Right ventricle myocardium superior (tissue), 1 donor: Measurements from ENCODE around the gene REP15. TPM values are rescaled to one million over a fixed set of nuclear protein-coding genes. Genes with fewer than 3 reads are reported as not detected.
"Not testable (repeated sequence)": the region's sequence is repeated elsewhere in the genome, so short reads cannot be mapped to it uniquely, and the experiment has no call there.

Source experiments
- ATAC-seq: fragments of 200-7000 bp; cut with Tn5 transposase; one replicate; pipeline ENCODE4 v1.9.1; 2020; ENCODE audit warnings: mild to moderate bottlenecking; ENCODE audit not compliant: poor library complexity
- DNase-seq: peaks from one replicate; pipeline ENCODE4 v3.0.0-alpha.2; 2020
- intact Hi-C: fragments of 100-400 bp; cut with DNase I; formaldehyde crosslinking; loops from one replicate; pipeline ENCODE4 v1.11.2; 2022
- long read RNA-seq: library from polyadenylated mRNA; unstranded; transcript quantifications from one replicate; pipeline ENCODE4 v2.0.0, GENCODE V29; 2021
- total RNA-seq: library from RNA; stranded (reverse); fragmentation: NEBNext Ultra II Directional; extraction: Animal tissue kit (Norgen Biotek cat#: 25700); gene quantifications from one replicate; pipeline ENCODE4 v1.2.1, GENCODE V29; 2021
- donor health status: DM: no; HTN: yes; CAD: no; lungs with severe emphysema.

The REP15 gene, protein sequence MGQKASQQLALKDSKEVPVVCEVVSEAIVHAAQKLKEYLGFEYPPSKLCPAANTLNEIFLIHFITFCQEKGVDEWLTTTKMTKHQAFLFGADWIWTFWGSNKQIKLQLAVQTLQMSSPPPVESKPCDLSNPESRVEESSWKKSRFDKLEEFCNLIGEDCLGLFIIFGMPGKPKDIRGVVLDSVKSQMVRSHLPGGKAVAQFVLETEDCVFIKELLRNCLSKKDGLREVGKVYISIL
- total RNA-seq = 6.3 TPM
- long read RNA-seq = 0 reads

DNA sequence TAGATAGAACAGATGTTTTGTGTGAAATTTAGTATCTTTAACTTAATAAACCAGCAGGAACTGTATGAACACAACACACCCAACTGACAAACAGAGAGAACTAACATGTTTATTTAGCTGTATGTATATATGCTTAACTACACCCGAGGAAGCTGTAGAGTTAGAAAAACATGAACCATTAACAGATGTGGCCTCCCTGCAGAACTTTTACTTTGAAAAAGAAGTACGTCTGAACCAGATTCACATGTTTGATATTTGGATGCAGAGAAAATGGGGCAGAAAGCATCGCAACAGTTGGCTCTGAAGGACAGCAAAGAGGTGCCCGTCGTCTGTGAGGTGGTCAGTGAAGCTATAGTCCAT is at the start of gene REP15:
Gene REP15, plus strand, starts transcription at position 155 of the 360 bp plus-strand sequence. Its CDS starts 116 bp downstream, at position 271.
- no peak for DNase-seq
- intact Hi-C loops = no loop called here
- ATAC-seq = no peak

DNA sequence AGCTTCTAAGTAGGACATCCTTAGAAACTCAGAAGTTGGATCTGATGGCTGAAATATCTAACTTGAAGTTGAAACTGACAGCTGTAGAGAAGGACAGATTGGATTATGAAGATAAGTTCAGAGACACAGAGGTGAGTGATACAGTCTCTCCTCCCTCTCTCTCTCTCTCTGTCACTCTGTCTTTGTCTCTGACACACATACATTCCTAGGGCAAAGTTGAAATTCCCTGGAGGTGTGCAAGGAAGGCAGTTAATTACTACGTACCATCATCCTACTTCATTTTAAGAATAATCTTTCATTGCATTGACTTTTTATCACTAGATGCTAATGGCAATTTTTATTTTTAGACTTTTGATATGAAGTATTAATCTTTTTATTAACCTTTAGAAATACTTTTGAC is 46.2 kb upstream of the REP15 start:
- intact Hi-C loops = loop anchor here (5.0 to 10.0 kb wide), 2 partner anchors 223 to 315 kb away; partner anchors contain the start of gene BMAL2
- no peak for ATAC-seq
- no peak for DNase-seq

DNA sequence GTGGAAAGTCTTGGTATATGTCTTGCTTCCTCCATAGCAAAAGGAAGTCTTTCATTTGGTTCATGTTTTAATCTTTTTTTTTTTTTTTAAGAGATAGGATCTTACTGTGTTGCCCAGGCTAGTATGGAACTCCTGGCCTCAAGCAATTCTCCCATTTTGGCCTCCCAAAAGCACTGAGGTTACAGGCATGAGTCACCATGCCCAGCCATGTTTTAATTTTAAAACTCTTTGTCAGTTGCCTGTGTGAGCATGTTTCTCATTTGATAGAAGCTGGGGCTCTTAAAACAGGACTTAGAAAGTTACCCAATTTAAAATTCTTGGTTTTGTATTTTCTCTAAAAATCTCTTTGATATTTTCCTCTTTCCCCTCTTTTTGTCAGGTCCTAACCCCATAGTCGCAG is 45.0 kb upstream of the REP15 start:
- DNase-seq = no peak
- intact Hi-C loops = loop anchor here (5.0 to 10.0 kb wide), 2 partner anchors 224 to 316 kb away; partner anchors contain the start of gene BMAL2
- ATAC-seq = no peak

DNA sequence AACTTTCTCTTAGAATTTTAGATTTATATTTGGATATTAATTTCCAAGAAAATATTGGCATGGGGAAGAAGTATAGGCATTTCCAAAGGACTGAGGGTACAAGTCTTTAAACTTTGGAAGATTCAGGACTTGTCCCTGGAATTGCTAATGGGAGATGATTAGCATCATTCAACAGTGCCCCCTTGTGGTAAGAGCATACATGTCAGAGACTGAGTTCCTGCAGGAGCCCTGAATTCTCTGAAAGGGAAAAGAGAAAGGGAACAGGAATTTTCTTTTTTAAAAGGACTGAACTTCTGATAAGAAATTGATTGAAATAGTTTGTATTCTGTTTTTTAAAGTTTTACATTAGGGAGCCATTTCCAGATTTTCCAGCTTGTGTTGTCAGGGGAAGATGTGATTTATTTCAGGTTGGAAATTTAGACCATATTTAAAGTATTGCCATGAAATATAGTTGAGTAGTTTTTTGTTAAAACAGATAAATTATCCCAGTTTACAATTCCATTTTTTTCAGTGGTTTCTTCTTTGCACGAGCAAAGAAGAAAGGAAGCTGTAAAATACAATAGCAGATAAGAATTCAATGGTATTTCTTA is 44.0 kb upstream of the REP15 start:
- no peak for DNase-seq
- ATAC-seq = peak; percentile 89
- intact Hi-C loops = loop anchor here (5.0 to 10.0 kb wide), 2 partner anchors 225 to 317 kb away; partner anchors contain the start of gene BMAL2

DNA sequence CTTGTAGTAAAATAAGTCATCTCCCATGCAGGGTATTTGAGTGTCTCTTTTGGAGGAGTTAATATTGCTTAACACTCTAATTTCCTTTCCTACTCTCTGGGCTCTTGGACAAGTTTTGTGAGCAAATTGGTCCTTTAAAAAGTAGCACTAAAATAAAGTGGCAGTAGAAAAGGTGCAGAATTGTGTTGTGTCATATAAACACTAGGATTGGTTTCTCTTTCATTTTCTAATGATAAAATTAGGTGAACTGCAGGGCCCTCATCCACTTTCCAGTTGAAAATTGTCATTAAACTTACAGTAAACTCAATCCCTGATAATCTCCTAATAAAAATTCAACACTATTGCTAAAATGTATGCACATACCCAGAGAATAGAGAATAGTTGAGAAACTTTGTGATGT is 42.6 kb upstream of the REP15 start:
- ATAC-seq = no peak
- DNase-seq = no peak

DNA sequence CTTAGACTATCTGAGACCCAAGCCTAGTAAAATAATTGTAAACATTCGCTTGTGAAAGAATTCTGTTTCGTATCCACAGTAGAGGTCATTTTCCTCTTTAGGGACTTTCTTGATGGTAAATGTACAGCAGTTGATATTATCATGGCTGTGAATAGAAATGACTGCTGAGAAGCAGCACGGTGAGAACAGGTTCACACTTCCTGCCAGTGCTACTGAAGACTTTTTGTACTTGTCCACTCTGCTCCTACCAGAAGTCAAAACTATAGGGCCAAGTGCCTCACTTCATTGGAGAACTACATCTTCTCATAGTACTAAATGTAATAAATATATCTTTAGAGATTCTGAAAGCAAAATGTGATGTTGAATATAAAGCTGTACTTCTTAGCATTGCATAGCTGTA is 40.8 kb upstream of the REP15 start:
- ATAC-seq = not testable (repeated sequence)
- intact Hi-C loops = loop anchor here (10.0 kb wide), 1 partner anchor 321 kb away; the partner anchor contains the start of gene BMAL2

More for the DNA sequence above, 42.6 kb upstream of the REP15 start:
- intact Hi-C loops = loop anchor here (5.0 to 10.0 kb wide), 2 partner anchors 226 to 319 kb away; partner anchors contain the start of gene BMAL2

DNA sequence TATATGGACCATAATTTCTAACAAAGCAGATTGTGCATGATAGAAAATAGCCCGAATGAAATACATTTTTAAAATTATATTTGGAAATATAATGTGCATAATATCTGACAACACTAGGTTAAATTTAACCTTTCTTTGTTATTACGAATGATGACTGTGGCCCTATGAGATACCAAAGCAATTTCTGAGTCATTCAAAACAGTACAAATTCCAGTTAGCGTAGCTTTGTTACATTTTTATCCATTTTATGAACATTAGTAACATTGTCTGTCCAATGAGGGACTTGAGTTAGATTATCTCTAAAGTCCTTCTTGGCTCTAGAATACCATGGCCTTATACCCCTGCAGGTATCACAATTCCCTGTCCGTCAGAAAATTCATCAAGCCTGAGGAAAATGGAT is 39.0 kb upstream of the REP15 start:
- no peak for DNase-seq
- intact Hi-C loops = loop anchor here (10.0 kb wide), 1 partner anchor 322 kb away; the partner anchor contains the start of gene BMAL2
- ATAC-seq = no peak

More for the DNA sequence above, 40.8 kb upstream of the REP15 start:
- not testable (repeated sequence) for DNase-seq

DNA sequence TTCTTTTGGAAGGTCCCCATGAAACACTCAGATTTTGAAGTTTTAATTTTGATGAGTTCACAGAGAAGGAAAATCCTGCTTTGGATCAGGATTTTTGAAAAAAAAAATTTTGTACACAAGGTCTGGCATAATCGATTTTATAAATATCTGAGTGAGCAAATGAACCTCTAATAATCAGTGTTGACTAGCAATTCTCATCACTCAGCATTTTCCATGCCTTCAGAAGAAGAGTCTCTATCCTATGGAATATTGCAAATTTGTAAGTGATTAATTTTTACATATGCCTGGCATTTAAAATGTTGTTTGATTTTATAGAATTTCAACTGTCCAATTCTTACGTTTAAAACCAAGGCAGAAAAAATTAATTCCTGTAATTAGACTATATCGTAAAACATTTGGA is 30.5 kb upstream of the REP15 start:
- ATAC-seq = no peak
- DNase-seq = no peak
- intact Hi-C loops = no loop called here

DNA sequence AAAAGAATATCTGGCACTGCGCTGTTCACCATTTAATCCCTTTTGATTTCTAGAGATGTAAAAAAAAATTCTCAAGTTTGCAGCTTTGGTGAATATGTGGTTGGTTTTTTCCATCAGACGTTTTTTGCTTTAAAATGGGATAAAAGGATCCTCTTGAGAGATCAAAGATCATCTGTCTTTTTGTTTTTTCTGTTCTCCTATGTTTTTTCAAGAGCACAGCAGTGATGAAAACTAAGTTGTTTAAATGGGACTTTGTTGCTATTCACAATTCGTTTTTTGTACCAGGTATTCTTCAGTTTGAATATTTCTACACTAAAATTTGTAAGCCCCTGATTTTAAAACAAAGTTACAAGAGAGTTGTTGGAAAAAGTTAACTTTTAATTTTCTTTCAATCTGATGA is 29.7 kb upstream of the REP15 start:
- intact Hi-C loops = no loop called here
- no peak for ATAC-seq
- no peak for DNase-seq

DNA sequence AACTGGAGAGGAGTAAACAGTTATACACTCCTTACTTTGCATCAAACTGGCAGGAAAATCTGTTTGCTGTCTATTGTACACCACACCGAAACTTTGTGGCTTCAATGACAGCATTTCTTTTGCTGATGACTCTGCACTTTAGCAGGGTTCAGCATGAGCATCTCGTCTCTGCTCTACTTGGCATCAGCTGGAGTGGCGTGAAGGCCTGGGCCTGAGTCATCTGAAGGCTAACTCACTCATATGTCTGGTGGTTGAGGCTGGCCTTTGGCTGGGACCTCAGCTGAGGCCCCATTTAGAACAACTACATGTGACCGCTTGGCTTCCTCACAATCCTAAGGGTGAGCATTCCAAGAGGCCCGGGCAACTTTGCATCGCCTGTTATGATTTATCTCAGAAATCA is 28.7 kb upstream of the REP15 start:
- no peak for DNase-seq
- intact Hi-C loops = no loop called here
- peak; percentile 34 for ATAC-seq

DNA sequence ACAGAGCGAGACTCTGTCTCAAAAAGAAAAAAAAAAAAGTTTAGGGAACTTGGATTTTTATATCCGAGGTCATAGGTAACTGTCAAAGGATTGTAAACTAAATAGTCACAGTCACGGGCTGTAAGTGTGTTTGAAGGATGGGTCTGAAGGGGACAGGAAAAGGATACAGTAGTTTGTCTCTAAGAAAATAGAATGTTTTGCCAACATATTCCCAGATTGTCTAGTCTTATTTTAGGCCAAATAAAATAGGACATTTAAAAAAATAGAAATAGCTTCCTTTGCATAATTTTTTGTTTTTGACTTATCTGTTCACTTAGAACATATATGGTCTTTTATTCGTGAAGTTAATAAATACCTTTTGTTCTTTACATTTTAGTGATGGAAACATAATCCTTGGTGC is 24.2 kb upstream of the REP15 start:
- no peak for DNase-seq
- no peak for ATAC-seq
- intact Hi-C loops = no loop called here

DNA sequence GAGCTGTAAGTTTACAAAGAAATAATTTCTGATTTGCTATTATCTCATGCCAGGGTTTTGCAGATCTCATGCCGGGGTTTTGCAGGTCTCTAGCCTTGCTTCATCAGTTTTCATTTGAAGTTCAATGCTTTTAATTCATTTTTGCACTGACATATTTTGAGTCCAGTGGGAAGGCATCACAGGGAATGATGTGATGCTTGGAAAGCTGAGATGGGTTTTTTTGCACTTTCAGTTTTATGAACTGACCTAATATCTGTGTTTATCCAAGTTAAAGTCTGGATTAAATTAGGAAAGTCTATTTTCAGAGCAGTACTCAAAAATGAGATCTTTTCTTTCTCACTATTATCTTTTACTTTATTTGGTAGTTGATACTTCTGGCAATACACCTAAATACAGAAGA is 23.6 kb upstream of the REP15 start:
- intact Hi-C loops = no loop called here
- DNase-seq (no peak), ATAC-seq (no peak)

DNA sequence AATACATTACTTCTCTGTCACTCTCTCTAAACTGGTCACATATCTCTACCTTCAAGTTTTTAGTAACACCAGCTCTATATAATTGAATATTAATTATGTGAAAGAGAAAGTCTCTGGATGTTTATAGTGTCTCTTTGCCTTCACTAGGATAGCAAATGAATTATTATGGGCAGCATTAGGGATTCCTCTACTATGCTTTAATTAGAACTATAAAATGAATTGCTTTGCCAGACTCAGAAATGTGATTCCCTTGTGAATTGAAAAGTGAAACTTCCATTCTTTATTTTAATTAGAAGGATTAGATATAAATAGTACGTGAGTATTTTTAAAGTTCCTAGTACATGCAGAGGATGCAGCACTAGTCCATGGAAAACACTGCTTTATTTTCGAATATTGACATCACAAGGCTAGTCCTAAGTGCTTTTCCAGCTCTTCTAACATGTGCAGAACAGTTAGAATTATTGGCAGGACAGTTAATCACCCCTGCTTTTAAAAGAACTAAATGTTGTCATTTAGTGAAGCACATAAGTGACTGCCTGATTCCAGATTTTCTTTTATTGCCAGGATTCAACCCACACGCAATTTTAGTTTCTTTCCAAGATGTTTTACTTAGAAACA is 23.0 kb upstream of the REP15 start:
- ATAC-seq (peak; percentile 74), DNase-seq (no peak)
- intact Hi-C loops = no loop called here

DNA sequence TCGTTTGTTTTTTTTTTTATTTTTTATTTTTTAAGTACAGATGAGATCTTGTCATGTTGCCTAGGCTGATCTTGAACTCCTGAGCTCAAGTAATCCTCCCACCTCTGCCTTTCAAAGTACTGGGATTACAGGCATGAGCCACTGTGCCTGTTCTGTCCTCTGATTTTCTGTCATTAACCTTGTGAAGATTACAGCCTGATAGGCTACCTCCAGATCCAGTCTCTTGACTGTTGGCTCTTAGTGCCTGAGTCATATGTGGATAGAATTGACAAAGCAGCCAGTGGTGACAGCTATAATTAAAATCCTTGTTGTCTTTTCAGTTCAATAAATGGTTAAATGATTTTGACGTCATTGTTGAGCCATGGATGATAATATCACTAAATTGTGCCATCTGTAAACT is 21.3 kb upstream of the REP15 start:
- no peak for DNase-seq
- intact Hi-C loops = no loop called here
- no peak for ATAC-seq

DNA sequence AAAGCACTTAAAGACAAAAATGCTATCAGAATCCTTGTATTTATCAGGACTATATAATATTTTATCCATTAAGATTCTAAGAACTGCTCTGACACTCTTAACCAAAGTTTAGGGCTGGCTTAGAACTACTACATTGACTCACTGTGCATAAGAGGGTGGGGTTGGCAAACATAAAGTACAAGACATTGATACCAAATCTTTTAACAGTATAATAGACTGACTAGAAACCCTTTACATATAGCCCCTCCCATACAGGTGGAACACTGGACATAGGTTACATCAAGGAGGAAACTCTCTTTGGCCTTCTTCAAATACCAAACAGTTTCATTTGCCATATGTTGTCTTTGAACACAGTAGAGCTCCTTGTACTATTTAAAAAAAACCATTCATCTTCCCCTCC is 15.6 kb upstream of the REP15 start:
- ATAC-seq (no peak), DNase-seq (no peak)
- intact Hi-C loops = no loop called here

DNA sequence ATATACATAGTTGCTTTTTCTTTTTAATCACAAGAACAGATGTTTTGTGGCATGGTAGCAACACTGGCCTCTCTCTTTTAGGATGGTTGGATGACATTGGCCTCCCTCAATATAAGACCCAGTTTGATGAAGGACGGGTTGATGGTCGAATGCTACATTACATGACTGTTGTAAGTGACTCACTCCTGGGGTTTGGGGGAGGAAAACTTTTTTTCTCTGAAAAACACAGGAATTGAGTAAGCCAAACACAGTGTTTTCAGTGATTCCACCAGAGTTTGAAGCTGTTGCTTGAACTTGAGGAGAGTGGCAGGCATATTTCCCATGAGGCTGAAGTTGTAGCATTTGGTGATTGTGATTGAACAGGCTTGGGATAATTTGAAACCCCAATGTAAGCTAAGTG is 13.7 kb upstream of the REP15 start:
- intact Hi-C loops = no loop called here
- DNase-seq (no peak), ATAC-seq (no peak)

DNA sequence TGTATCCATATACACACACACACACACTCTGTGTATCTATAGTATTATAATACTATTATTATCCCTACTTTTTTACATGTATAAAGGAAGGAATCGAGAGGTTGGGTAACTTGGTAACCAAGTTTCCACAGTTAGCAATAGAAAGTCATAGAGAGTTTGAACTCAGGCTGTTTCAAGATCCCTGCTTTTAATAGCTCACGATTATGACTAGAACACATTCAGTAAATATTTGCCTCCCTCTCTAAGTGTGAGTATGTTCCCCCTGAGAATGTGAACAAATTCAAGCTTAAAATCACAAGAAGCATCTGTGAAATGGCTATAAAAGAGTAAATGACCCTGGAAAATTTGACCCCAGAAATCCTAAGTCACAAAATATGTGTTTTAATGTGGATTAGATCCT is 11.0 kb upstream of the REP15 start:
- intact Hi-C loops = no loop called here
- ATAC-seq (no peak), DNase-seq (no peak)

DNA sequence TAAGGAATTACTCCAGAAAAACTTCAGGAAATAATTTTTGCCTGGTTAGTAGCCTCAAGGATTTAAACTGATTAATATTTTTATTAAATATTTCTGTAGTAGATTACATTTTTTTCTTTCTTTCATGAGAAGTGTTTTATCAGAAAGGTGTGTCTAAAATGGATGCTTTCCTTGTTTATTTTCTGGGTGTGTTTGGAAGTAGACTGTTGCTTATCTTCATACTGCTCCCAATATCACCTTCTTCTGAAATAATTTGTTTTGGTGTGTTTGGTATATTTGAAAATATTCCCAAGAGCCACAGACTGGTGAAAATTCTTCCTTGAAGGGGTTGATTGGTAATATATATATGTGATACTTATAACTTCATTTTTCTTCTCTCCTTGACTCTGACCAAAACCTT is 10.1 kb upstream of the REP15 start:
- DNase-seq (no peak), ATAC-seq (no peak)
- intact Hi-C loops = no loop called here

DNA sequence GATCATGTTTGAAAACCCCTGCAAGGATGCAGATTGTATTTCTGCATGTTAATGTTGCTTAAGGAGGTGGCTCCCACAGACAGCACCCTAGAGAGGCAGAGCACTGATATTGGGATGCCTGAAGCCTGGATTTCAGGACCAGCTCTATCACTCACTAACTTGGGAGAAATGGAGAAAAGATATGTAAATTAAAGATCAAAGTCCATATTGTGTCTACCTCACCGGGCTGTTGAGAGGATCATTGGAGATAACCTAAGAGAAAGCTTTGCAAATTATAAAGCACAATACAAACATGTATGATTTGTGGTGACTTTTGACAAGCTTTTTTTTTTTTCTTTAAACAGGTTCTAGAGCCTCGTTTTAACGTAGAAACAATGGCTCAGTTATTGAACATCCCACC is 7.6 kb upstream of the REP15 start:
- ATAC-seq (no peak), DNase-seq (no peak)
- intact Hi-C loops = no loop called here
